ENCODE data around the gene CCND3. TPM values are rescaled to one million over a fixed set of nuclear protein-coding genes. Genes with fewer than 3 reads are reported as not detected.

CCND3 gene
- total and polyA plus RNA-seq, 10 of the 15 experiments (the other 5 are each of a cell fraction or from before 2014, with no cell fraction given): 6.0 to 86.4 (median 31.5) TPM

- TF ChIP-seq STAT3 (IDR thresholded peaks at IDR 0.05; ENCODE audit: low read depth, low read length): no peak
- TF ChIP-seq PBX3 (IDR thresholded peaks at IDR 0.05; ENCODE audit: insufficient replicate concordance, low read depth, low read length): no peak
- TF ChIP-seq CEBPB (IDR thresholded peaks at IDR 0.05; ENCODE audit: borderline replicate concordance in 1 of 2, low read depth in 2 of 2, low read length in 2 of 2): no peak
- no peak for TF ChIP-seq EED (IDR thresholded peaks at IDR 0.05; ENCODE audit: low read depth)
- no peak for TF ChIP-seq RAD51 (IDR thresholded peaks at IDR 0.05)
- no peak for TF ChIP-seq POU2F2 (IDR thresholded peaks at IDR 0.05; ENCODE audit: borderline replicate concordance, low read depth, low read length)
- TF ChIP-seq YBX1 (IDR thresholded peaks at IDR 0.05): no peak
- POLR2A ChIA-PET: interaction anchor here (0.6 kb wide), 1 partner anchor 308 kb away, joined by 3 read pairs; no protein-coding TSS in a partner anchor
- no TSS peak for BruUV-seq (replicated peaks)
- Histone ChIP-seq H3K27ac (ENCODE audit: control insufficient read depth, insufficient read depth) (no peak overlapping the region), H4K20me1 (ENCODE audit: control insufficient read depth, insufficient read depth) (no peaks in the 10 kb centered on the region), H3K4me2 (ENCODE audit: control insufficient read depth, insufficient read depth) (no peak overlapping the region), H3K36me3 (ENCODE audit: control insufficient read depth in 2 of 2, insufficient read depth in 2 of 2, low read length in 1 of 2) (no peaks in the 10 kb centered on the region), H3K4me1 (ENCODE audit: control insufficient read depth, insufficient read depth, low read length) (no peaks in the 10 kb centered on the region), H3K9me3 (replicated peaks; ENCODE audit: control insufficient read depth, insufficient read depth, low read length) (no peaks in the 10 kb centered on the region), H3K4me3 (no peak overlapping the region), H3K27me3 (replicated peaks in 1 of 2; ENCODE audit: control insufficient read depth in 2 of 2, insufficient read depth in 2 of 2, low read length in 1 of 2) (no peaks in the 10 kb centered on the region), H2AFZ (ENCODE audit: control insufficient read depth, low read depth, low read length) (no peak overlapping the region), H3K79me2 (ENCODE audit: control insufficient read depth, insufficient read depth, low read length) (no peaks in the 10 kb centered on the region), H3K9ac (ENCODE audit: control insufficient read depth, insufficient read depth, low read length) (no peak overlapping the region)
- RAD21 ChIA-PET (ENCODE audit: unreplicated experiment): no interaction called here
- intact Hi-C loops (cut with micrococcal nuclease; ENCODE audit: unreplicated experiment) (no loop called here), in situ Hi-C loops (cut with MboI) (no loop called here)
- SMC1A ChIA-PET (ENCODE audit: uncharacterized antibody, unreplicated experiment): interaction anchor here (1.0 to 2.8 kb wide), 2 partner anchors 11 to 78 kb away, joined by 3 to 7 read pairs; no protein-coding TSS in a partner anchor
- DNase-seq (ENCODE audit: low read depth, low spot score) (no peak), ATAC-seq (no peak), FAIRE-seq (no peak)
- CTCF ChIA-PET: no interaction called here
- WGBS (ENCODE audit: insufficient coverage, insufficient replicate concordance, low lambda C conversion rate, missing lambda C conversion rate): 76% methylated on average over 4 of the region's 4 CpGs
Measured at GRCh38 chr6:41966961-41967311, 25.3 kb upstream of the CCND3 start.

Measured in GM12878 (cell line).